Activated CD4-positive, alpha-beta T cell treated with anti-CD3 and anti-CD28 coated beads, Interleukin-2, Interleukin-6, amounts not matched to agents 100 ng/mL and 50 ng/mL, durations not matched to agents 16 hours and 8 hours (primary cell): ENCODE data around the gene LTB4R.

Source experiments
- DNase-seq: peaks from one replicate; pipeline ENCODE4 v3.0.0-alpha.2; 2020

LTB4R gene

DNA sequence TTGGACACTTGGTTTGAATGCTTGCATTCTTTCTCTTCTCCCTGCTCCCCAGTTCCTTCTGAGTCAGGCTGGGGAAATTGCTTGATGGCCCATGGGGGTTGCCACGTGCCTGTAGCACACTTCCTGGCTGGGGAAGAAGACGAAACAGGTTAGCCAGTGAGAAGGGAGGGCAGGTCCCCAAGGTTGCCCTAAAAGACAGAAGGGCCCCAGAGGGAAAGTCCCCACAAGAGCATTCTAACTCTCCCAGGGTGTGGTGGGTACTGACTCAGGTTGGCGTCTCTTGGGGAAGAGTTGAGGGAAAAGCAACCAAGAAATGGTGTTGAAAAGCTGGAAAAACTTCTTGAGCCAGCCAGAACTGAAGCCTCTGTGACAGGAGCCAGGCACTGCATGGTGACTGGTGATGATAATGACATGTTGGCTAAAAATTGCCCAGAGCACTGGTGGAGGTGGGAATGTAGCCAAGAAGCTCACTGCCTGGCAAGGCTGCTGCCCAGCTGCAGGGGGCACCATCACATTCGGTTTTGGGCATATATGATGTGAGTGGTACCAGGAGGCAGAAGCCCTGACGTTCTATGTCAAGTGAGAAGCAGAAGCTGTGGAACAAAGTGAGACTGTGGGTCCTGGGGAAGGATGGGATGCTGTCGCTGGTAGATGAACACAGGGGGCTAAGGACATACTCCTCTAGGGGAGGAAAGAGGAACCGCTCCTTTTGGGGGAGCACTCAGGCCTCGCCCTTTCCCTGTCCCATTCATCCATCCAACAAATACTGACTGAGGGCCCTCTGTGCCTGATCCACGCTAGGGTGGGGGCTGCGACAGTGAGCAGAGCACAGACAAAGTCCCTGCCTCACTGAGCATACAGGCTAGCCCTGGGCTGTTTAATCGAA lies 31.8 kb upstream of the LTB4R start:
- peak; percentile 71 for DNase-seq

DNA sequence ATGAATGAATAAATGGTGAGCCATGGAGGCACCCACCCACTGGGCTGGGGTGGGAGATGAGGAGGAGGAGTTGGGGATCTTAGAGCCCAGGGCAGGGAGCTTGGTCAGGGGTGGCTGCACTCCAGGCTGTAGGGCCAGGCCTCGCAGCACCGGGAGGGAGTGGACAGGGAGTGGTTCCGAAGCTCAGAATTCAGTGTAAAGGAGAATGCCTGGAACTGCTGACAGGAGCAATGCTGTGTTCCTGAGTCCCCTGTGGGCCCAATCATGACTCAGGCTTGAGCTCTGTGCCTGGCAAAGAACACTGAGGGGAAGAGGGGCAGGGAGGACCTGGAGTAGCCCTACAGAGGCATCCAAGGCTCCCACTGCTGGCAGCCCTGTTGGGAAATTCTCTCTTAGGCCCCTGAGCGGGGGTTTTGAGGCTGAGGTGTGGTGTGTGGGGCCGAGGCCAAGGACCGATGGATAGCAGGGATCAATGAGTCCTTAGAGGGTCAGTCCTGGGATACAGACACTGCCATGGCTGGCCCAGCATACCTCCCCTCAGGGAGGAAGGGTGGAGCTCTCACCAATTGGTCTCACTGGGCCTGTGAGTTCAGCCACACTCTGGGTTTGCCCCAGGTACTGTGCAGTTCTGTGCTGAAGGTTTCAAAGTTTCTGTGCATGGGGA lies 30.4 kb upstream of the LTB4R start:
- no peak for DNase-seq

DNA sequence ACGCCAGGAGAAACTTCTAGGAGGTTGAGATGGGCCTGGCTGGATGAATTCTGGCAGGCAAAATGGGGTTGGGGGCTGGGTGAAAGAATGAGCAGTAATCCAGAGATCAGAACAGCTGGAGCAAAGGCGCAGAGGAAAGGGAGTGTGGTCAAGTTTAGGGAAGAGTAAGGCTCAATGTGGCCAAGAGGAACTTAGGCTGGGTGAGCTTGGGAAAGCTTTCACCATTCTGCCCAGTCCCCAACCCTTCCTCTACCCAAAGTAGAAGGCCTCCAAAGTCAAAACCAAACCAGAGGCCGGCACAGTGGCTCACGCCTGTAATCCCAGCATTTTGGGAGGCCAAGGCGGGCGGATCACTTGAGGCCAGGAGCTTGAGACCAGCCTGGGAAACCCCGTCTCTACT lies 29.7 kb upstream of the LTB4R start:
- no peak for DNase-seq

DNA sequence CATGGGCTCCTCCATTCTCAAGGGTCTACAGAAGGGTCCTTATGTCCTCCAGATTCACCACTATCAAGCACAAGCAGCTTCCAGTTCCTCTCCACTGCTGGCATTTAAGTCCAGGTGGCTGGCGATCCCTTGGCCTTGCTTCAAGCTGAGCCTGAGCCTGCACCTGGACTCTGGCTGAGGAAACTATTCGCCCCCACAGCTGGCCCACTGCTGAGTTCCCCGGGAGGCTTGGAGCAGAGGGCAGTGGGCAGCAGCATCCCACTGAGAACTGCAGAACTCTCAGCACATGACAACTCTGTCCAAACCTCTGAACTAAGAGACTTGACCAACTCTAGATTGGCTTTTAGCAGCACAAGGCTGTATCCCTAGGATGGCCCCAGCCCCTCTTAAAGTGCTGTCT lies 28.6 kb upstream of the LTB4R start:
- no peak for DNase-seq

DNA sequence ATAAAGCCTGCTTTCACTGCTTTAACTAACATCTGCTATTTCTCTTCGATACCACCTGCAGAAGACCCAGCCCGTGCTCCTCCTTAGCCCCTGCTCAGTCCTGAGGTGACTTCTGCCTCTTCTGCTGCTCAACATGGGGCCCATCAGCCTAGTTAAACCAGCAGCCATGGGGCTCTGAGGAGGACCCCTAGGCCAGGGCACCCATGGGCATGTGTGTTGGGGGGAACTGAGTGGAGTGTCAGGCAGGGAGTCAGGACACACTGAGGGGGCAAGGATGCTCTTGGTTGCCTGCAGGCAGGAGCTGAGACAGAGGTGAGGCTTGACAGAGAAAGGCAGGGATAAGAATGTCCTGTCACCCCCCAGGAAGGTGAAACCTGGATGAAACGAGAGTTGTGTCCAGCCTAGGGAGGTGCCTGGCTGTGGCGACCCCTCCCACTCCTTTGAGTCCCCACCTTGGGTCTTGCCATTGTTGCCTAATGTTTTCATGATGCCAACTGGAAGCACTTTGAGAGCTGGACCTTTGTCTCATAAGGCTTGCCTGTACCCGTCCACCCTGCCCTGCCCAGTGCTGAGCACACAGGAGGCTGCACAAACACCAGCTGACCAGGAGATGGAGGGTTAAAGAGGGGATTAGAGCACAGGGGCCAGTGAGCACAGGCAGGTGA lies 27.4 kb upstream of the LTB4R start:
- no peak for DNase-seq

DNA sequence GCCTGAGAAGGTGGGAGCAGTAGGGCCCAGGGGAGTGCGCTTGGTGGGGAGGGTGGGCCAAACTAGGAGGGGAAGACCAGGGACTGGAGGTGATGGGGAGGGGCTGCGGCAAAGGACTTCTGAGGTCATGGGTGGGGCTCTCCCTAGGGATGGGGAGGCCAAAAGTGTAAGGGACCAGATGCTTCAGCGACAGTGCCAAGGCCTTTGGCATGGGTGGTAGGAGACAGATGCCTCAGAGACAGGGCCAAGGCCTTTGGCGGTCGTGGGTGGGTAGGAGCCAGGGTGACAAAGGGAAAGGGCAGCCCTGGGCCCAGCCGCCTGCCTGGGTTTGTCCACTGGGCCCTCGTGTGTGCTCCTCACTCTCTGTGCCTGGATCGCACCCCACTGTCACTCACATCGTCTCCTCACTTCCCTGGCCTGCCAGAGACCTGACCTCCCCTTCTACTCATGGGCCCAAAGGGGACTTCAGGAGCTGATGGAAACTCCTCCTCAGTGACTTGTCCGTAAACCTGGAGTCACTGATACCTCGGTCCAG lies 26.7 kb upstream of the LTB4R start:
- DNase-seq, result no peak

DNA sequence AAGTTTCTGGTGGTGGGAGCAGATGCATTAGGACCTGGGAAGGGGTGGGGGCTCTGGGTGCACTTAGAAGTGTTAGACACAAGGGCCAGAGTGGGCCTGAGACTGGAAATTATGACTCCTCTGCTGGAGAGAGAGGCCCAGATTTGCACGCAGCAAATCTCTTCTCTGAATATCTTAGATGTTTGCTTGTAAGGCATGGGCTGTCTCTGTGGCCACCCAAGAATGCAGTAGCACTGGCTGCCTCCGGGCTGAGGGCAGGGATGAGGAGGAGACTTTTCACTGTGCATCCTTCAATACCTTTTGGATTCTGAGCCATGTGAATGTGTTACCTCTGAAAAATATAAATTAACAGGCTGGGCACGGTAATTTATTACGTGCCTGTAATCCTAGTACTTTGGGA lies 26.0 kb upstream of the LTB4R start:
- DNase-seq, result no peak

DNA sequence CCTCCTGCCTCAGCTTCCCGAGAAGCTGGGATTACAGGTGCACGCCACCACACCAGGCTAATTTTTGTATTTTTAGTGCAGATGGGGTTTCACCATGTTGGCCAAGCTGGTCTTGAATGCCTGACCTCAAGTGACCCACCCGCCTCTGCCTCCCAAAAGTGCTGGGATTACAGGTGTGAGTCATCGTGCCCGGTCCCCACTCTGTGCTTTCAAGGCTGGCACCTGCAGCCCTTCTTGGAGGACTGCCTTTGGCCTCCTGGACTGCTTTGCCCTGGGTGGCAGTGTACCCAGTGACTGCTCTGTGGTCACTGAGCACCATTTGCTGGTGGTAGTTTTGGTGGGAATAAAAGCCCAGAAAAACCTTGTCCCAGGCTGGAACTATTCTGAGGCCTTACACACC lies 24.3 kb upstream of the LTB4R start:
- no peak for DNase-seq

DNA sequence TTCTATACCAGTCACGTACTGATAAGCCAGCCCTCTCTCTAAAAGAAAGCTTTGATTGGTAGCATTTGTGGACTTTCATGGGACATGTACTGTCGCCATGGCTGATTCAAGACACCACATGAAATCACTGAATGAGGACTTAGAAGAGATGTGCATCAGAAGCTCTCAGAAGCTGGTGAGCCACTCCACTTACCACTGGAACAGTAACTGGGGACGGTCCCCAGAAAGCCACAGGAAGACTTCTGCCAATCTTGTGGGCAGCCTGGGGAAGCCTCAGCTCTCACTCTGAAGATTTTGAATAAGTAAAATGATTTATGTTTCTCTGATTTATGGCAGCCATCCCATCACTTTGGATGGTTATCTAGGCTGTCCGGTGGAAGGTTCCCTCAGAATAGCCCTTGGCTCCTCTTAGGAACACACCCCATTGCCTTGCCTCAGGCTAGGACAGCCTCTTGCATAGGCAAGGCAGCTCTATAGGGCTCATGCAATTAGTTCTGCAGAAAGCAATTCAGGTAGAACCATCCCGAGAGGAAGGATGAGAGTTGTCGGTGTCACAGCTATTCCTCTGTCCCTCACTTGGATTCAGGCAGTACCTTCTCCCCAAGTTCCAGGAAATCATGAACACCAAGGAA lies 21.5 kb upstream of the LTB4R start:
- peak; percentile 84 for DNase-seq

DNA sequence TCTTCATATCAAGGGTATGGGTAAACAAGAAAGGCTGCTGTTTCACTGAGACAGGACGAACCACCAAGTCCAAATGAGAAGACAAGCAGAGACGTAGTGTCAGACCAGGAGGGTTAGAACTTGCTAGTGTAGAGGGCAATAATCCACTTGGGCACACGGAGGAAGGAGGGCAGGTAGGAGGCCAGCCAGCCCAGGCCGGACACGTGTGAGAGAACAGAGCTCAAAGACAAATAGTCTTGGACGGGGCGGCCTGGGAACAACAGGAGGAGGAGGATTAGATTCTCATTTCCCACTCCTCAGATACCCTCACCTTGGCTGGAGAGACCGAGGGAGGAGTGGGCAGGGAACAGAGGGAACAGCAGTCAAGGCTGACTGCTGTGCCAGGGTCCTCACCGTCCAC lies 20.6 kb upstream of the LTB4R start:
- no peak for DNase-seq

DNA sequence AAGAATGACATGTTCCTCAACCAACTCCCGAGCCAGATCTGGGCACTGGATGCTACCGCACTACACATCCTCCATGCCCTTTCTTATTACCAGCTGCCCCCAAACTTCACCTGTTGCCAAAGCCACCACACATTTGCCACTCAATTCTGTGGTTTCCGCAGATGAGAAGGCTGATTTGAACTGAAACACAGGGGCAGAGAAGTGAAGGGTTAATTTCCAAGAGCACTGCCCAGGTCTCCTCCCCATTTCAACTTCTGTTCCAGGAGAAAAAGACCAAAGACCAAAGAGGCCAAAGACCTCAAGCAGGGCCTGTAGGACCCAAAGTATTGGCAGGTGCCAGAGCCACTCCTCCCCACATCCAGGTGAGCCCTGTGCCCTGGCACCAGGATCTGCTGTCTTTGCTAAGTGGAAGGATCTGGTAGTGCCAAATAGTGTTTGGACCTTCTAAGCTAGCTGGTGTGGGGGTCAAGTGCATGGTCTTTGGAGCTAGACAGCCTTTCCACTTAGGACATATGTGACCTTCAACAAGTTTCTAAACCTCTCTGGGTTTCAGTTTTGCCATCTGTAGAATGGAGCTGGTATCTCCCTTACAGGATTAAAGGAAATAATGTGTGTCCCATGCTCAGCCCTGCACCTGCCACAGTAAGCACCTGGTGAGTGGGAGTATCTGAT lies 19.7 kb upstream of the LTB4R start:
- DNase-seq, result no peak

DNA sequence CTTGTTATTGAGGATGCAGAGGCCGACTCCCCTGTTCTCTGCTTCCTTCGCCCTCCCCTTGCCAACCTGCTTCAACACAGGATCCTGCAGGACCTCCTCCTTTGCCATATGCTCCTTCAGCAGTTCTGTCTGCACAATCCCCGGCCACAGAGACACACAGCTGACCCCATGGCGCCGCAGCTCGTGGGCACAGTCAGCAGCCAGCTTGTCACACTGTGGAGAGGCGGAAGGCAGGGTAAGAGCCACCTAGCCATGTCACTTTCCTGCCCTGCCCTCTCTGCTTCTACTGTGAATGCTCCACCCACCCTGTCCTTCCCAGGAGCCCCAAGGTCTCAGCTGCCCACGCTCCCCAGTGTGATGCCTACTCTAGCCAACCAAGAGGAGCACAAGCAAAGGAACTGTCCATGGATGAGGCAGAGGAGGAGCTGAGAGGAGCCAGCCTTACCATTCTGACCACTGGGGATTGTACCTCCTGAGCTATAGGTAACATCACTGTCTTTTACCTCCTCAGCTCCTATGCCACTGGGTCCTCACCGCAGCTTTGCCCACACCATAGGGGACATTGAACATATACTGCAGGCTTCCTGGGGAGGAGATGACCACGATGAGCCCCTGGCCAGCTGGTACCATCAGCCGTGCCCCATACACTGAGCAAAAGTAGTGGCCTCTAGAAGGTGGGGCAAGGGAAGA lies 19.0 kb upstream of the LTB4R start:
- no peak for DNase-seq

DNA sequence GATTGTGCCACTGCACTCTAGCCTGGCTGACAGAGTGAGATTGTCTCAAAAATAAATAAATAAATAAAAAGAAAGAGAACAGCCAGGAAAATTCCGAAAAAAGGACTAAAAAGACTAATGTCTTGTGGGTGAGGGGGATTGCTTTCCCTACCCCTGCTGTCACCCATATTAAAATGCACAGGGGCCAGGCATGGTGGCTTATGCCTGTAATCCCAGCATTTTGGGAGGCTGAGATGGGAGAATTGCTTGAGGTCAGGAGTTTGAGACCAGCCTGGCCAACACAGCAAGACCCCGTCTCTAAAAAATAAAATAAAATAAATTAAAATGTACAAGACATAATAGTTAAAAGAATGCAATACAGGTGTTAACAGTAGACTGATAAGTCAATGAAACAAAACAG lies 17.8 kb upstream of the LTB4R start:
- DNase-seq, result no peak

DNA sequence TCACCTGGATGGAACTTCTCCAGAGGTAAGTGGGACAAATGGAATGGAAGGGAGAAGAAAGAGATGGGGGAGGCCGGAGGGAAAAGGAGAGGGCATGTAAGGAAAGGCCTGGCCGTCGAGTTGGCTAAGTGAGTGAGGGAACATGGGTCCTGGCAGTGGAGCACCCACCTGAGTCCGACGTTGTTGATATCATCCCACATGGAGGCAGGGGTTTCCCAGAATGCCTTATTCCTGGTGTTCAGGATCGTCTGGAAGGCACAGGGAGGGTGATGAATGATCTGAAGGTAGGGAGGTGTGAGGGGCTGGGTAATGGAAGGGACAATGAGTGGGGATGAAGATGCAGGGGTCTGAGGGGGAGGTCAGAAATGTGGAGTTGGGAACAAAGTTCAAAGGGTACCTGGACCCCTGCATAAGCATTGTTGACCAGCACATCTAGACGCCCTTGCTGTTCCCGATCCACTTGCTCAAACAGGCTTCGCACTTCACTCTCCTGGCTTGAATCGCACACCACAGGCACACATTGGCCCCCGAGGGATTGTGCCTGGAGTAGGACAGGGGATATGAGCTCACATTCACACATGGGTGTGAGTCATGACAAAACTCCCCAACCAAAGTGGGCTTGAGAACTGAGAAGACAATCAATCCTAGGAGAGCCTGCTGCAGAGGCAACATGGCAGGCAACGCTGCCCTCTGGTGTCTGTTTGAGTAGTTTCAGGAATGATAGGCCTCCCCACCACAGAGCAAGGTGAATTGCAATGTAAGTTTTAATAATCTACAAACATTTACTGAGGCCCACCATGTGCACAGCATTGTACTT lies 14.8 kb upstream of the LTB4R start:
- DNase-seq, result peak; percentile 87

DNA sequence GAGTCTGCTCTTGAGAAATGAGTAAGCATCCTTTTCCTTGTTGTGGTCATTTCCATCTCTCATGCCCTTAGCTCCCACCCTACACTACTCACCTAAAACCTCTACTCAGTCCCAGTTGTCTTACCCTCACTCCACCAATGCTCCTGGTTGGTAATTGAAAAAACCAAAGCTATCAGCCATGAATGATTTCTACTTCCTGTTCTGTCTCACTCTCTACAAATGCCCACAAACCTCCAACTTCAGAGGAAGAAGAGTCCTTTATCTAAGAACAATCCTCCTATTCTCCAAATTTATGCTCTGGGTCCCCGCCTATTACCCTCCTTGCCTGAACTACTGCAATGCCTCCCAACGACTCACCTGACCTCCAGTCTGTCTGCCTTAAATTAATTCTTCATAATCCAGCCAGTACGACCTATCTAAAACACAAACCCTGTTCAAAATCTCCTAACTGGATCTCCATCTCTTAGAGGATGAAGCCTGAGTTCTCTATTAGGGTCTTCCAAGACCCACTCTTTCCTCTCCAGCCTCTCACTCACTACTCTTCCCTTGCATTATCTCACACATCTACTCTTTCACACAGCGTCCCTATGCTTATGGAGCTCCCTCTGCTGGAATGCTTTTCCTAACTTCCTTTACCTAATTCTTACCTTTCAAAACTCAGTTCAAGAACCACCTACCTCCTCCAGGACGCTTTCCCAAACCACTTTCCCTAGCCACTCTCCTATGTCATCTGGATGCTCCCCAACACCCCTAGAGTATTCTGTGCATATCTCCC lies 13.9 kb upstream of the LTB4R start:
- peak; percentile 22 for DNase-seq

DNA sequence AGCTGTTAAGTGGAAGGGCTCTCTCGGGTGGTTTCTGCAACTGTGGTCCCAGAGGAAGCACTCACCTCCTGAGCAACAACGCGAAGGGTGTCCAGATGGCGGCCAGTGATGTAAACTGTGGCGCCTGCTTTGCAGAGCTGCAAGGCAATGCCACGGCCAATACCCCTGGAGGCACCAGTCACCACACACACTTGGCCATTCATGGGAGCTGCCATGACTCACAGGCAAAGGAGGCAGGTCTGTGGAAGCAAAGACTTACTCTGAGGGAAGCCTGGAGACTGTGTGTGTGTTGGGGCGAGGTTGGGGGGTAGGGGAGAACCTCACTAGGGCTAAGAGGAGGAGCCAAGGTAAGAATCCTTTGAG lies 12.4 kb upstream of the LTB4R start:
- DNase-seq, result no peak

DNA sequence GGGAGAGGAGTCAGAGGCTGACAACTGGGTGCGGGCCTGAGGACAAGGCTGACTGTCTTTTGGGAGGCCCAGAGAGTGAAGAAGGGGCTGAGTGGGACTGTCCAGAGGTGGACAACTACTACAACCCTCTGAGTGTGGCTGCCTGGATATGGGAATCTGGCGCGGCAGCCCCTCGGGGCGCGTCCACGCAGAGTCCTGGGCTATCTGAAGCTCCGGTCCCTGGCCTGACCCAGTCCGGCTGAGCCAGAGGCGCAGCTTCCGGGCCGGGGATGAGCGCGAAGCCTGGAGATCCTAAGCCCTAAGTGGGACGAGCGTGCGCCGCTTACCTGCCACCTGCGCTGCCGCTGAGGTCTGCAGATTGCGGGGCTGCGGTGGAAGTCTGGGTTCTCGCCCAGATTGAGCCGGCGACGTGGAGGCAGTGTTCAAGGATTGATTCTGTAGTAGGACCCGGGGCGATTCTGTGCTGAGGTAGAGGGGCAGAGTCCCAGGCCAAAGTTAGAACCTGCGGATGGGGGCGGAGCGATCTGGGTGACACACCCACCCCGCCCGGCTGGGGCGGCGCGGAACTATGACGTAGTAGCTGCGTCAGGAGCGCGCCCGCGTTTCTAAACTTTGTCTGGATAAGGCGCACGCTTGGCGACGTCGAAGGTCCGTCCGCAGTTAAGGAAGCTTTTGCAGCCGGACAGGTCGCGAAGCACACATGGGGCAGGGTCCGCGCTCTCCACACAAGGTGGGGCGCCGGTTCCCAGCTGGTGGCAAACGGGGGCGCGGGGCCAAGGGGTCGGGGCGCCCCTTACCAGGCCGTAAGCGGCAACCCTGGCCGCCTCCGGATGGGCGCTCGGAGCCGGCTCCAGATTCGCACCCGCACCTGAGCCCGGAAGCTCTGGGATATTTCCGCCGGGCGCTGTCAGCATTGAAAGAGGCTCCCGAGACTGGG lies 11.8 kb upstream of the LTB4R start, which contains the start of the genes DHRS1 and NOP9:
Gene DHRS1, minus strand, starts transcription at position 526 of the 937 bp plus-strand sequence. CDS start 674 bp downstream, outside the sequence.
Gene NOP9, plus strand, starts transcription at position 596 of the 937 bp plus-strand sequence. Its CDS starts 105 bp downstream, at position 701.
- DNase-seq, result peak; percentile 95

DNA sequence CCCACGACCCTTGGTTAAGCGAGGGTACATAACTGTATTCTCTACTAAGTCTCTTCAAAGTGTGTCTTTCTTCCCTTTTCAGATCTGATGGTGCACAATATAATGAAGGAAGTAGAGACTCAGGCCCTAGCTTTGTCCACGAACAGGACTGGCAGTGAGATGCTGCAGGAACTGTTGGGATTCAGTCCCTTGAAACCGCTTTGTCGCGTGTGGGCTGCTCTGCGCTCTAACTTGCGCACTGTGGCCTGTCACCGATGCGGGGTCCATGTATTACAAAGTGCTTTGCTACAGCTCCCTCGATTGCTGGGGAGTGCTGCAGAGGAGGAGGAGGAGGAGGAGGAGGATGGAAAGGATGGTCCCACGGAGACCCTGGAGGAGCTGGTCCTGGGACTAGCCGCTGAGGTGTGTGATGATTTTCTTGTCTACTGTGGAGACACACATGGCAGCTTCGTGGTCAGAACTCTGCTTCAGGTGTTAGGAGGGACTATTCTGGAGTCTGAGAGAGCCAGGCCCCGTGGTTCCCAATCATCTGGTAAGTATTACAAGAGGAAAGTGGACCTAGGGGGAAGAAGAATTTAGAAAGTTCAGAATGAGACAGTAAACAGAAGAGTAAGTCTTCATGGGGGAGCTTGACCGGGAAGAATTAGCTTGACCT lies 10.8 kb upstream of the LTB4R start:
- no peak for DNase-seq
